NCI-H2171 (cell line): ENCODE results near the gene CDHR2.
"Not testable (repeated sequence)": the region's sequence is repeated elsewhere in the genome, so short reads cannot be mapped to it uniquely, and the experiment has no call there.

ENCODE experiments used
- DNase-seq: peaks from one replicate; lab custom pipeline; 2025; lab: John Stamatoyannopoulos, UW

Gene CDHR2

GRCh38 chr5:176542135-176542595 is 7.0 kb upstream of the CDHR2 start:
- DNase-seq, result no peak

- DNase-seq, result no peak
Measured at GRCh38 chr5:176542596-176543427, 6.3 kb upstream of the CDHR2 start.

DNA sequence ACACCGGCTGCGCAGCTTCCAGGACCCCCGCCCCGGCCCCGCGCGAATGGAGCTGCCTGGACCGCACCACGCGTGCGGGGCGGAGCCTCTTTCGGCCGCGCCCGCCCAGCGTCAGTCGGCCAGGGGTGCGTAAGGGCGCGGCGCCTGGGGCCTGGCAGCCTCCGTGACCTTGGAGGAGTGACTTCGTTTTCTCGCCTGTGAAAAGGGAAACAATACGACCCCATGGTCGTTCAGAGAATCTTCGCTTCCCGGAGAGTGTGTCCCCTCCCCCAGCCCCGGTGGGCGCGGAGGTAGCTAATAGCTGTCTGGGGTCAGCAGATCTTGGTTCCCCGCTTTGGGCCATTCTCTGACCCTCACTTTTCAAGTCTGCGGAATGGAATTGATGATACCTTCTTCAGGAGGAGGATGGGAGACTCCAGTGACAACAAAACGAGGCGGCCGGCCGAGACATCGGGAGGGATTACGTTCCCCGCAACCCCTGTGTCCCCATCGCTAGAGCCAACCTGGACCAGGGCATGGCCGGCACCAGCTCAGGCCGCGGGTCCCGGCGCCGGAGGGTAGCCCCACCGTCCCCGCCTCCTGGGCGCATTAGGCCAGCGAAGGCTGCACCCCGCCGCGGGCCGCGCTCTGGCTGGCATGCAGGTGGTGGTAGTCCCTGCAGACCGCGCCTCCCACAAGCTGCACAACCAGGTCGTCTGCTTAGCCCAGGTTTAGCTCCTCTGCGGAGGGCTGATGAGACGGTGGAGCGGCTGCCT is 5.5 kb upstream of the CDHR2 start:
- DNase-seq, result peak; percentile 45

GRCh38 chr5:176545388-176545736 is 3.8 kb upstream of the CDHR2 start:
- no peak for DNase-seq

DNA sequence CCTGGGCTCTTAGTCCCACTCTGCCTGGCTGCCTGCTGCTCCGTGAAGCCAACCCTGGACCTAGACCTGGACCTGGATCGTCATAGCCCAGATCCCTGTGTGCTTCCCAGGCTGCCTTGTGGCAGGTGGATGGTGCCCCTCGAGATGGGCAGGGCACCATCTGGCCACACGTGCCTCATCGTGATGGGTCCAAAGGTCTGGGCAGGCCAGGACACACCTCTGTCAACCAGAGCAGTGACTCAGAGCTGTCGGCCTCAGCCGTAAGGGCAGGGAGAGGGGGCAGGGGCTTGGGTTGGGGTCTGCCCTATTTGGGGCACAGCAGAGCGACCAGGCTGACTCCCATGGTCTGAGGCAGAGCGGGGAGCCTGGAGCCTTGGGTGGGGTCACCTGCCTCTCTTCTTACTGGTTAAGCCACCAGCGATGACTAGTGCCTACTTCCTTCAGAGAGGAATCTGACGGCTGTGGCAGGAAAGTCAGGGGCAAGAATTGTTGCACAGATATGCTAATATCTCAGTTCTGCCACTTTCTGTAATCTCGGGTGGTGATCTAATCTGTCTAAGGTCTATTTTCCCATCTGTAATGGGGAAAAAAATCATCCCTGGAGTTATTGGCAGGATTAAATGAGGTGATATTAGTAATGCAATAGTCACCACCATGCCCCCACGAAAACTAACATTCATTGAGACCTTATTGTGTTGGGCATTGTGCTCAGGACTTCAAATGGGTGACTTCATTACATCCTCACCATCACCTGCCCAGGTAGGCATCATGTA is 3.2 kb upstream of the CDHR2 start:
- no peak for DNase-seq

- no peak for DNase-seq
Measured at GRCh38 chr5:176547802-176548201, 1.3 kb upstream of the CDHR2 start.

DNA sequence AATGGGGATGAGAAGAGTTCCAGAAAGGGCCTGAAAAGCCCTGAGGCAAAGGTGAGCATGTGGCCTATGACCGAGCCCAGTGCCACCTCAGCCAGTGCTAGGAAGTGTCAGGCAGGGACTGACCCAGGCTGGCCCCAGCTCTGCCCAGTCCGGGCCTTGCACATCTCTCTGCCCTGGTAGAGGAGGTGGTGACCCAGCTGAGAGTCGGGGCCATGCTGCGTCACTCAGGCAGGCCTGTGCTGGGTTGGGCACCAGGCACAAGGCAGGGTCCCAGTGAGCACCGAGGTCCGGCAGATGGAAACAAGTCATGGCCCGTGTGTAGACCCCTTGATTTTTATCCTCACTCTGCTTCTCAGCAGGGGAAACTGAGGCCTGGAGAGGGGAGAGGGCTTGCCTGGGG is 729 bp downstream of the CDHR2 start:
- no peak for DNase-seq

- DNase-seq, result no peak
Measured at GRCh38 chr5:176550275-176550831, 1.2 kb downstream of the CDHR2 start.

DNA sequence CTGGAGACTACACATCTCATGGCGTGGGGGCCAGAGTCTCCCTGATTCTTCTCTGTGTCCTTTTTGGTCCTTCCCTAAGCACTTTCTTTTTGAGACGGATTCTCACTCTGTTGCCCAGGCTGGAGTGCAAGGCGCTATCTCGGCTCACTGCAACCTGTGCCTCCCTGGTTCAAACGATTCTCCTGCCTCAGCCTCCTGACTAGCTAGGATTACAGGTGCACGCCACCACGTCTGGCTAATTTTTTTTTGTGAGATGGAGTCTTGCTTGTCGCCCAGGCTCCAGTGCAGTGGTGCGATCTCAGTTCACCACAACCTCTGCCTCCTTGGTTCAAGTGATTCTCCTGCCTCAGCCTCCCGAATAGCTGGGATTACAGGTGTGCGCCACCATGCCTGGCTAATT is 1.8 kb downstream of the CDHR2 start:
- DNase-seq, result not testable (repeated sequence)

DNA sequence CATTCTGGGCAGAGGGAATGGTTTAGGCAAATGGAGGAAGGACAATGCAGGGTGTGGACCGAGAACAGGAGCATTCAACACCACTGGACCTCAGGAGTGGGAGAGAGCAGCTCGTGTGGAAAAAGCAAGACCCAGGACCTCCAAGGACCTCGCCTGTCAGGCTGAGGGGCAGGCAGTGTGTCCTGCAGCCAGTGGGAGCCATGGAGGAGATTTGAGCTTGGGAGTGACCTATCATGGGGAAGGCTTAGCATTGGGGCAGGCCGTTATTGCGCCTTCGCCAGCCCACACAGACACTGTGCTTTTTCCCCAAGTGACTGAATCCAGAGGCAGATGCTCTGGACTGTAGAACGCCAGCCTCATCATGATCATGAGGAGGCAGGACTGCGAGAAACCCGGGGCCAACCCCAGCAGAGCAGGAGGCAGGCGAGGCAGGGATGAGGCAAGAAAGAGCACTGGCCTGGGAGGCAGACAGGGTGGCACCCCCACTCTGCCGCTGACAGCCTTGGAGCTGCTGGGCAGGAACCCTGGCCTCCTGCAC is 3.3 kb downstream of the CDHR2 start:
- DNase-seq, result no peak

- no peak for DNase-seq
Measured at GRCh38 chr5:176553260-176554085, 4.3 kb downstream of the CDHR2 start.

DNA sequence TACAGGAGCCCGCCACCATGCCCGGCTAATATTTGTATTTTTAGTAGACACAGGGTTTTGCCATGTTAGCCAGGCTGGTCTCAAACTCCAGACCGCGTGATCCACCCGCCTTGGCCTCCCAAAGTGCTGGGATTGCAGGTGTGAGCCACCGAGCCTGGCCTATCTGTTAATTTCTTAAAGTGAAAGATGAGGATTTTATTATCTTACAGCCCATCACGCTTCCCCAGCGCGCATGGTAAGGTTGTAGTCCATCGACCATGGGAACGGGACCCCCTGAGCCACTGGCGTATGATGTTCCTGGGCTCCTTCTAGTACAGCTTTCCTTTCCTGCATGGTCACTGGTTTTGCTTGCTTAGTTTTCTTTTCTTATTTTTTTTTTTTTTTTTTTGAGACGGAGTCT is 8.7 kb downstream of the CDHR2 start:
- no peak for DNase-seq

DNA sequence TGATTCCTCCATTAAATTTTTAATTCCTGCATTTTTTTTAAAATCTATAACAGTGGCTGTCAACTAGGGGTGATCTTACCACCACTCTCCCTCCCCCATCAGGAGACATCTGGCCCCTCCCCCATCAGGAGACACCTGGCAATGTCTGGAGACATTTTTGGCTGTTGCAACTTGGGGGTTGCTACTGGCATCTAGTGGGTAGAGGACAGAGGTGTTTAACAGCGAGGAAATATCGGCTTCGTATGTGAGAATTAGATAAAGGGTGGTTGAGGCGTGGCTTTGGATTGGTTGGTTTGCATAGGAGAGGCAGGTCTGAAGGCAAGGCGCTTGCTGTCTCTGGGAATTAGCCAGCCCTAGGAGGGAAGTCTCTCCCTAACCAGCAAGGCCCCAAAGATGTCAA is 10.5 kb downstream of the CDHR2 start:
- no peak for DNase-seq

DNA sequence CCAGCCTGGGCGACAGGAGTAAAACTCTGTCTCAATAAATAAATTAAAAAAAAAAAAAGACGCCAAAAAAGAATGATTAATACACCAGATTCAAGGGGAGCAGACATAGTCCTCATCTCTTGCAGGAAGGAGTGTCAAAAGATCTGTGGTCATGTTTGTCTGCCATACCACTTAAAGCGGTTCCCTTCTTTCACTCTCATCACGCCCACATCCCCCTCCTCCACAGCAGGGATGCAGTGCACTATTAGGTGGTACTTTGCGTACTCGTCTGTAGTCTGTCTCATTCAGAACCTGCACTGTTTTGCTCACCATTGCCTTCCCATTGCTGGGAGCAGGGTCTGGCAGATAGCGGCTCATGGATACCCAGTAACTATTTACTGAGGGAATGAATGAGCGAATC is 11.2 kb downstream of the CDHR2 start:
- DNase-seq, result no peak

DNA sequence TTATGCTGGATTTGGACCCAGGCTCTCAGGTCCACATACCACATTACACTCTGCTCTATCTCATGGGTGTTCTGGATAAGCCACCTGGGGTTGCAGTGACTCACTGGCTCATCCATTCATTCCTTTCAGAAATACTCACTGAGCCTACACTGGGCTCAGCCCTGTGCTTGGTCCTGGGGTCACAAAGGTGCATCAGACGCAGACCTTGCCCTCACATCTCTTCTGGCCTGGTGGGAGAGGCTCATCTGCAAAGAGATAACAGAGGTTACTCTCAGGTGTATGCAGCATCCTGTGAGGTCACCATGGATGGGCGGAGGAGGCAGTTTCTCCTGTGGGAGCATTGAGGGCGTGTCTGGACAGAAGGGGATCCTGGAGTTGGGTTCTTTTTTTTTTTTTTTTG is 12.1 kb downstream of the CDHR2 start:
- no peak for DNase-seq

DNA sequence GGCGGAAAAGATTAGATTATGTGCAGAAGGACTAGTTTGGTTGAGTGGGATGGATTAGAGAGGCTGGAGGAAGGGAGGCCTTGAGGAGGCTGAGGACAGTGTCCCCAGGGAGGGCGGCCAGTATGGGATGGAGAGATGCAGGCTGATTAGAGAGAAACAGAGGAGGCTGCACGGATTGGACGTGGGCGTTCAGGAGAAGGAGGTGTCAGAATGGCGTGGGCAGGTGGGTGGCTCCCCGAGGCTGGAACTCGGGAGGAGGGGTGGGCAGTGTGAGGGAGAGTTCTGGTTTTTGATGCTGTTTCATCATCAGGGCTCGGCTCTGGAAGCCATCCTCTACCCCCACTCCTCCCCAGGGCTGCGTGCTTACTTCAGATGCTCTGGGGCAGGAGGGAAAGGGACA is 13.0 kb downstream of the CDHR2 start:
- DNase-seq, result no peak

DNA sequence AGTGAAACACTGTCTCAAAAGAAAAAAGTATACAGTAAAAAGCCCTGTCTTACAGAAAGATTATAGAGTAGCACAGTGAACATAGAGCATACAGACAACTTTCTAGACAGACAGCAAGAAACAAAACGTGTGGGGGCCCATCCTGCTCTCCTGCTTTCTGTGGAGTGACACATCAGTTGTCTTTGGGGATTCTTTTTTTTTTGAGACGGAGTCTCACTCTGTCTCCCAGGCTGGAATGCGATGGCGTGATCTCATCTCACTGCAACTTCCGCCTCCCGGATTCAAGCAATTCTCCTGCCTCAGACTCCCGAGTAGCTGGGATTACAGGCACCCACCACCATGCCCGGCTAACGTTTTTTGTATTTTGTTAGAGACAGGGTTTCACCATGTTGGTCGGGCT is 14.9 kb downstream of the CDHR2 start:
- no peak for DNase-seq

GRCh38 chr5:176565760-176566288 is 16.7 kb downstream of the CDHR2 start:
- DNase-seq, result no peak

DNA sequence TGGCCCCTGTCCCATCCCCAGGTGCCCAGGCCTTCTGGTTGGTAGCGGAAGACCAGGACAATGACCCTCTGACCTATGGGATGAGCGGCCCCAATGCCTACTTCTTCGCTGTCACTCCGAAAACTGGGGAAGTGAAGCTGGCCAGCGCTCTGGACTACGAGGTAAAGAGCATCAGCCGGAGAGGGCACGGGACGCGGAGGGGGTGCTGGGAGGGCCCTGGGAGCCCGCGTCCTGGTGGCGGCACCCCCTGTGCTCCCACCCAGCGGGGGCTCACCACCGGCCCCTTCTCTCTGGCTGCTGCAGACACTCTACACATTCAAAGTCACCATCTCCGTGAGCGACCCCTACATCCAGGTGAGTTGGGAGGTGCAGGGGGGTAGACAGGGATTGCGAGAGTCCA is 19.5 kb downstream of the CDHR2 start:
- no peak for DNase-seq

- DNase-seq, result no peak
Measured at GRCh38 chr5:176570044-176570443, 20.9 kb downstream of the CDHR2 start.
